Naive thymus-derived CD4-positive, alpha-beta T cell (primary cell): ENCODE results near the gene DENND1A. TPM values are rescaled to one million over a fixed set of nuclear protein-coding genes. Genes with fewer than 3 reads are reported as not detected.

Experiments used
- ATAC-seq: fragments of 150-1000 bp; cut with Tn5 transposase; 2 replicates; pipeline ENCODE4 v1.10.0; 2021; ENCODE audit warnings: mild to moderate bottlenecking, moderate library complexity
- CTCF ChIA-PET: fragments of 350-600 bp; sonication (Branson Sonifier 250); formaldehyde crosslinking; loops from one replicate; lab custom pipeline; 2021; ENCODE audit warnings: antibody characterized with exemption; lab: Charles Lee
- POLR2A ChIA-PET: fragments of 350-600 bp; sonication (Branson Sonifier 250); formaldehyde crosslinking; loops from one replicate; lab custom pipeline; 2021; ENCODE audit warnings: antibody characterized with exemption, inconsistent platforms; lab: Charles Lee
- DNase-seq, 9 donors: peaks; one replicate each; pipeline versions ENCODE4 v3.0.0 to v3.0.0-alpha.2; 2020 to 2022; ENCODE audit warnings: mixed read lengths in 1 of 9
- H3K27ac ChIP-seq: one replicate; pipeline ENCODE4 v1.7.0; 2013; ENCODE audit warnings: mild to moderate bottlenecking, low read depth, low read length, moderate library complexity
- H3K27me3 ChIP-seq, 2 donors: one replicate each; pipeline ENCODE4 v1.7.0; 2013; ENCODE audit warnings: low read length in 2 of 2, mild to moderate bottlenecking in 2 of 2, moderate library complexity in 2 of 2; ENCODE audit not compliant: control insufficient read depth in 2 of 2, insufficient read depth in 2 of 2
- H3K36me3 ChIP-seq, 3 experiments: 1 replicate in 2 of 3; 2 replicates in 1 of 3; pipeline ENCODE4 v1.7.0; 2013; ENCODE audit warnings: low read length in 3 of 3, mild to moderate bottlenecking in 3 of 3, moderate library complexity in 1 of 3; ENCODE audit not compliant: insufficient read depth in 3 of 3, control insufficient read depth in 2 of 3
- H3K4me1 ChIP-seq, 2 donors: one replicate each; pipeline ENCODE4 v1.7.0; 2013; ENCODE audit warnings: low read length in 2 of 2, mild to moderate bottlenecking in 2 of 2, moderate library complexity in 1 of 2; ENCODE audit not compliant: control insufficient read depth in 2 of 2, insufficient read depth in 2 of 2
- H3K4me3 ChIP-seq: 2 replicates; pipeline ENCODE4 v1.7.0; 2013; ENCODE audit warnings: mild to moderate bottlenecking, low read length
- H3K9me3 ChIP-seq, 3 experiments: 1 replicate in 2 of 3; 2 replicates in 1 of 3; pipeline ENCODE4 v1.7.0; 2013; ENCODE audit warnings: low read length in 3 of 3; ENCODE audit not compliant: control insufficient read depth in 2 of 3
- H3K27ac Mint-ChIP-seq, 9 donors: one replicate each; pipeline ENCODE4 v1.8.0; 2020 to 2022; ENCODE audit warnings: mixed read lengths in 9 of 9, mild to moderate bottlenecking in 8 of 9, moderate library complexity in 5 of 9, inconsistent platforms in 2 of 9
- H3K27me3 Mint-ChIP-seq, 5 donors: one replicate each; pipeline ENCODE4 v1.8.0; 2021 to 2022; ENCODE audit warnings: mixed read lengths in 5 of 5, mild to moderate bottlenecking in 1 of 5
- H3K36me3 Mint-ChIP-seq, 5 donors: one replicate each; pipeline ENCODE4 v1.8.0; 2020 to 2022; ENCODE audit warnings: mixed read lengths in 5 of 5, mild to moderate bottlenecking in 3 of 5, inconsistent platforms in 1 of 5
- H3K4me1 Mint-ChIP-seq, 7 donors: one replicate each; pipeline ENCODE4 v1.8.0; 2020 to 2022; ENCODE audit warnings: mixed read lengths in 7 of 7, mild to moderate bottlenecking in 3 of 7, inconsistent platforms in 1 of 7
- H3K4me3 Mint-ChIP-seq, 10 donors: one replicate each; pipeline ENCODE4 v1.8.0; 2020 to 2022; ENCODE audit warnings: mild to moderate bottlenecking in 10 of 10, mixed read lengths in 10 of 10, moderate library complexity in 6 of 10, inconsistent platforms in 2 of 10
- H3K9me3 Mint-ChIP-seq, 11 donors: one replicate each; pipeline ENCODE4 v1.8.0; 2020 to 2022; ENCODE audit warnings: mixed read lengths in 11 of 11, mild to moderate bottlenecking in 4 of 11, inconsistent platforms in 1 of 11, moderate library complexity in 1 of 11
- intact Hi-C, 2 donors: fragments of 100-400 bp; cut with micrococcal nuclease; formaldehyde crosslinking; loops; one replicate each; pipeline ENCODE4 v1.15.1; 2023
- polyA plus RNA-seq, 2 donors: library from polyadenylated mRNA; unstranded; fragments of 300-500 nt; fragmentation: Illumina TruSeq; gene quantifications; one replicate each; pipeline ENCODE4 v1.2.3, GENCODE V29; 2021
- total RNA-seq, 6 experiments: library from RNA in 5 of 6; stranded (reverse) in 5 of 6; gene quantifications; 1 replicate in 5 of 6; 2 replicates in 1 of 6; pipeline ENCODE4 v1.2.3 and lab custom pipeline; 2021 to 2026

Gene DENND1A
- total and polyA plus RNA-seq, 7 experiments from 2014 or later, result 4.6 to 41.1 (median 16.5) TPM

- intact Hi-C loops, result no loop called here
- peaks cover 0 to 4% (median 2%) of the 10 kb centered on the region in 7 donors for H3K4me1 Mint-ChIP-seq
Measured at GRCh38 chr9:123959787-123960186, 29.9 kb upstream of the DENND1A start.

GRCh38 chr9:123957731-123958130, 27.8 kb upstream of the DENND1A start:
- Histone ChIP-seq H3K27ac (no peak overlapping the region), H3K9me3 (no peaks in the 10 kb centered on the region), H3K36me3 (no peaks in the 10 kb centered on the region), H3K27me3 (no peaks in the 10 kb centered on the region), H3K4me1 (no peaks in the 10 kb centered on the region), H3K4me3 (no peak overlapping the region)
- ChIA-PET CTCF (no interaction called here), POLR2A (no interaction called here)
- no peak for ATAC-seq
- peaks cover 0 to 3% (median 0%) of the 10 kb centered on the region in 11 donors for H3K9me3 Mint-ChIP-seq
- no peak for DNase-seq
- no peaks in the 10 kb centered on the region for H3K36me3 Mint-ChIP-seq
- H3K4me1 Mint-ChIP-seq, result peaks cover 0 to 3% (median 0%) of the 10 kb centered on the region in 7 donors
- H3K27me3 Mint-ChIP-seq, result peaks cover 11 to 26% (median 24%) of the 10 kb centered on the region in 5 donors
- H3K4me3 Mint-ChIP-seq, result no peak overlapping the region
- intact Hi-C loops, result no loop called here
- no peak overlapping the region for H3K27ac Mint-ChIP-seq

More at GRCh38 chr9:123959787-123960186, 29.9 kb upstream of the DENND1A start:
- peaks cover 18 to 41% (median 32%) of the 10 kb centered on the region in 5 donors for H3K27me3 Mint-ChIP-seq
- H3K27ac Mint-ChIP-seq, result no peak overlapping the region
- peaks cover 0 to 3% (median 0%) of the 10 kb centered on the region in 11 donors for H3K9me3 Mint-ChIP-seq
- Histone ChIP-seq H3K36me3 (no peaks in the 10 kb centered on the region), H3K27me3 (no peaks in the 10 kb centered on the region), H3K9me3 (no peaks in the 10 kb centered on the region), H3K27ac (no peak overlapping the region), H3K4me1 (no peaks in the 10 kb centered on the region), H3K4me3 (no peak overlapping the region)
- POLR2A ChIA-PET, result no interaction called here
- H3K4me3 Mint-ChIP-seq, result no peak overlapping the region
- no peaks in the 10 kb centered on the region for H3K36me3 Mint-ChIP-seq
- CTCF ChIA-PET, result no interaction called here
- ATAC-seq (no peak), DNase-seq (no peak)

- Mint-ChIP-seq H3K27ac (no peak overlapping the region), H3K4me1 (peaks cover 0 to 5% (median 0%) of the 10 kb centered on the region in 7 donors), H3K4me3 (no peak overlapping the region), H3K9me3 (peaks cover 0 to 3% (median 0%) of the 10 kb centered on the region in 11 donors), H3K36me3 (no peaks in the 10 kb centered on the region), H3K27me3 (peaks cover 11 to 25% (median 23%) of the 10 kb centered on the region in 5 donors)
- ATAC-seq, result no peak
- Histone ChIP-seq H3K36me3 (no peaks in the 10 kb centered on the region), H3K27ac (no peak overlapping the region), H3K4me3 (no peak overlapping the region), H3K9me3 (no peaks in the 10 kb centered on the region), H3K27me3 (no peaks in the 10 kb centered on the region), H3K4me1 (no peaks in the 10 kb centered on the region)
- POLR2A ChIA-PET, result no interaction called here
- DNase-seq, result no peak
- intact Hi-C loops, result no loop called here
- CTCF ChIA-PET, result no interaction called here
Measured at GRCh38 chr9:123957168-123957721, 27.3 kb upstream of the DENND1A start.

GRCh38 chr9:123955637-123956036, 25.7 kb upstream of the DENND1A start:
- Histone ChIP-seq H3K9me3 (no peaks in the 10 kb centered on the region), H3K36me3 (no peaks in the 10 kb centered on the region), H3K4me1 (no peaks in the 10 kb centered on the region), H3K27ac (no peak overlapping the region), H3K27me3 (no peaks in the 10 kb centered on the region), H3K4me3 (no peak overlapping the region)
- POLR2A ChIA-PET, result no interaction called here
- Mint-ChIP-seq H3K27ac (no peak overlapping the region), H3K36me3 (no peaks in the 10 kb centered on the region), H3K27me3 (peaks cover 8 to 25% (median 17%) of the 10 kb centered on the region in 5 donors), H3K4me3 (no peak overlapping the region), H3K4me1 (peaks cover 0 to 5% (median 0%) of the 10 kb centered on the region in 7 donors), H3K9me3 (peaks cover 0 to 3% (median 0%) of the 10 kb centered on the region in 11 donors)
- intact Hi-C loops, result no loop called here
- DNase-seq (no peak), ATAC-seq (no peak)
- CTCF ChIA-PET, result no interaction called here

- DNase-seq, result no peak
- no peaks in the 10 kb centered on the region for H3K9me3 Mint-ChIP-seq
- peaks cover 0 to 5% (median 0%) of the 10 kb centered on the region in 7 donors for H3K4me1 Mint-ChIP-seq
- H3K27ac Mint-ChIP-seq, result no peak overlapping the region
- no peaks in the 10 kb centered on the region for H3K27me3 ChIP-seq
- no peaks in the 10 kb centered on the region for H3K36me3 Mint-ChIP-seq
- no peaks in the 10 kb centered on the region for H3K9me3 ChIP-seq
- H3K27me3 Mint-ChIP-seq, result peaks cover 0 to 24% (median 8%) of the 10 kb centered on the region in 5 donors
- no peak overlapping the region for H3K4me3 Mint-ChIP-seq
- no peak for ATAC-seq
- no peaks in the 10 kb centered on the region for H3K36me3 ChIP-seq
- no peak overlapping the region for H3K27ac ChIP-seq
- no peak overlapping the region for H3K4me3 ChIP-seq
- POLR2A ChIA-PET, result no interaction called here
- intact Hi-C loops, result no loop called here
- CTCF ChIA-PET, result no interaction called here
- H3K4me1 ChIP-seq, result no peaks in the 10 kb centered on the region
Measured at GRCh38 chr9:123954518-123955280, 24.8 kb upstream of the DENND1A start.

- CTCF ChIA-PET, result interaction anchor here (0.6 kb wide), 1 partner anchor 39 kb away, joined by 3 read pairs; no protein-coding TSS in a partner anchor
Measured at GRCh38 chr9:123952641-123953495, 22.9 kb upstream of the DENND1A start.

More at GRCh38 chr9:123952641-123953495, 22.9 kb upstream of the DENND1A start:
- Histone ChIP-seq H3K4me1 (no peaks in the 10 kb centered on the region), H3K27ac (no peak overlapping the region), H3K9me3 (no peaks in the 10 kb centered on the region), H3K27me3 (no peaks in the 10 kb centered on the region), H3K36me3 (no peaks in the 10 kb centered on the region), H3K4me3 (no peak overlapping the region)
- POLR2A ChIA-PET, result interaction anchor here (0.9 kb wide), 1 partner anchor 21 kb away, joined by 4 read pairs; no protein-coding TSS in a partner anchor
- DNase-seq (no peak), ATAC-seq (no peak)
- Mint-ChIP-seq H3K27me3 (peaks cover 0 to 12% (median 4%) of the 10 kb centered on the region in 5 donors), H3K4me3 (no peak overlapping the region), H3K36me3 (no peaks in the 10 kb centered on the region), H3K9me3 (no peaks in the 10 kb centered on the region), H3K27ac (no peak overlapping the region), H3K4me1 (peaks cover 0 to 5% (median 0%) of the 10 kb centered on the region in 7 donors)
- intact Hi-C loops, result no loop called here
